Motor neuron (in vitro differentiated cells): ENCODE data around the gene GINS2. TPM values are rescaled to one million over a fixed set of nuclear protein-coding genes. Genes with fewer than 3 reads are reported as not detected.

Source experiments
- total RNA-seq, 8 experiments: library from RNA; unstranded; fragments of 300-600 nt; gene quantifications; 2 replicates each; pipeline versions ENCODE4 v1.2.3 to v1.2.4, GENCODE V29; 2022

The GINS2 gene
- total RNA-seq, 8 experiments from 2014 or later = 0.25 to 26.1 (median 5.3) TPM

Other genes with a start within 250 kb of the GINS2 start
- gene GSE1, start 75.6 kb downstream of the GINS2 start, total RNA-seq = 10 to 100 TPM; 13.0 to 63.2 (median 38.5) TPM
- 1 to 10 TPM in 5 of 8 experiments, under 1 TPM in 3; 0.23 to 3.3 (median 1.9) TPM for gene C16orf74, start 62.1 kb upstream of the GINS2 start, total RNA-seq
- 10 to 100 TPM; 13.5 to 32.5 (median 25.6) TPM for gene EMC8, start 110.6 kb upstream of the GINS2 start, total RNA-seq
- 100 to 1,000 TPM; 531 to 741 (median 580) TPM for gene COX4I1, start 110.7 kb upstream of the GINS2 start, total RNA-seq
- gene IRF8, start 210.2 kb upstream of the GINS2 start, total RNA-seq = 1 to 10 TPM in 3 of 8 experiments, under 1 TPM in 3, not detected in 2; 0.22 to 6.2 (median 0.81) TPM